HG03060 (cell line): ENCODE measurements around the gene SH3BGR.
"Not testable (repeated sequence)": the region's sequence is repeated elsewhere in the genome, so short reads cannot be mapped to it uniquely, and the experiment has no call there.

Source experiments
- ATAC-seq: cut with Tn5 transposase; IDR thresholded peaks from one replicate; pipeline ENCODE4 v1.9.1; 2021; ENCODE audit warnings: low read depth, moderate number of reproducible peaks; ENCODE audit not compliant: unreplicated experiment

The SH3BGR gene

DNA sequence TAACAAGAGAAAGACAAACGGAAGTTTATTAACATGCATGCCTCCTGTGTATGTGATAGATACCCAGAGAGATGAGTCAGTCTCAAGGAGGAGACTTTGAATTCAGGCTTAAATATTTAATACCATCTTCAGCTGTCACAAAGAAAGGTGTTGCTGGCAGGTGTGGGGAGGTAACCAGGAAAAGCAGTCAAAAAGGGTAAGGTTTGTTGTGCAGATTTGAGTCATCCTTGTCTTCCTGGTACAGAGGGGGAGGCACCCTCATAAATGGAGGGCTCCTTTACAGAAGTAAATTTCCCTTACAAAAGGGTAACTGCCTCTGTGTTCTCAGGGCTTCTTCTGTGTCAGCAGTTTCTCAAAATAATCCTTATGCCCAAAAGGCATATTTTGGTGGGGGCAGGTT, 85.8 kb downstream of the SH3BGR start:
- no peak for ATAC-seq

DNA sequence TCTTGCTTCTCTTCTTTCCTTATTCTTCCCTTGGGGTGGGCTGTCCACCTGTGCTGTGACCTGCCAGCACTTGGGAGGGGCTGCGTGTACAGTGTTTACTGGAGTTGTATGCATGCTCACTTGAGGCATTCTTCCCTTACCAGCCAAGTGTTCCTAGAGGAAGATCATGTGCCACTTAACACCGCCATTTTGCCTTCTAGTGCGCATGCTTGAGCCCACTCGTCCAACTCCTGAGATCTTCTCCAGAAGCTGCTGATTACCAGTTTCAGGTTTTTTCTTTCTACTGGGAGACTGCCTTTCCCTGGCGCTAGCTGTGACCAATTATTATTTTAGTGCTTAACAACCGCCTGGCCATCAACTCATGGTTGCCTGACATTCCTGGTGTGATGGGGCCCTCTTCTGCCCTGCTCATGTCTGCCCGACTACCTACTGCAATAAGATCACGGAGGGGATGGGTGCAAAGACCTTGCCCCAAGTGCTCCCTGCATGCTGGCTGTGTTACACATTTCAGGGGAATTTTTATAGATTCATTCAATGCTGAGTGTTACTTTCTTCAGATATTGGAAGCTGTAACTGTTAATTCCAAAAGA, 86.8 kb downstream of the SH3BGR start:
- no peak for ATAC-seq

DNA sequence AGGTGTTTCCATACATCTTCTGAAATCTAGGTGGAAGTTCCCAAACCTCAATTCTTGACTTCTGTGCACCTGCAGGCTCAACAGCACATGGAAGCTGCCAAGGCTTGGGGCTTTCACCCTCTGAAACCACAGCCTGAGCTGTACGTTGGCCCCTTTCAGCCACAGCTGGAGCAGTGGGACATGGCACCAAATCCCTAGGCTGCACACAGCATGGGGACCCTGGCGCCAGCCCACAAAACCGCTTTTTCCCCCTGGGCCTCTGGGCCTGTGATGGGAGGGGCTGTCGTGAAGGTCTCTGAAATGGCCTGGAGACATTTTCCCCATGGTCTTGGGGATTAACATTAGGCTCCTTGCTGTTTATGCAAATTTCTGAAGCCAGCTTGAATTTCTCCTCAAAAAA, 88.6 kb downstream of the SH3BGR start:
- not testable (repeated sequence) for ATAC-seq

DNA sequence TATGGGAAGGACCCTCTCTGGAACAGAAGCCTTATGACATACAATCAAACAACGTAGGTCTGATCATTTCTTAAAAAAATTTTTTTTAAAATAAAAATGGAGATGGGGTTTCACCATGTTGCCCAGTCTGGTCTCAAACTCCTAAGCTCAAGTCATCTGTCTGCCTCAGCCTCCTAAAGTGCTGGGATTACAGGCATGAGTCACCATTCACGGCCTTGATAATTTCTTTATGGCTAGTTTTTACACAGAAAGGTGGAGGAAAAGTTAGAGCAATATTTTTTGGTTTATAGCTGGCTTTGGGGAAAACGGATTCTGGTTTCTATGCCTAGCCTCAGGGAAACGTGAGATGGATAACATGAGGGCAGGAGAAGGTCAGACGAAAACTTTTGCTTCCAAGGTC, 91.0 kb downstream of the SH3BGR start:
- ATAC-seq = no peak

DNA sequence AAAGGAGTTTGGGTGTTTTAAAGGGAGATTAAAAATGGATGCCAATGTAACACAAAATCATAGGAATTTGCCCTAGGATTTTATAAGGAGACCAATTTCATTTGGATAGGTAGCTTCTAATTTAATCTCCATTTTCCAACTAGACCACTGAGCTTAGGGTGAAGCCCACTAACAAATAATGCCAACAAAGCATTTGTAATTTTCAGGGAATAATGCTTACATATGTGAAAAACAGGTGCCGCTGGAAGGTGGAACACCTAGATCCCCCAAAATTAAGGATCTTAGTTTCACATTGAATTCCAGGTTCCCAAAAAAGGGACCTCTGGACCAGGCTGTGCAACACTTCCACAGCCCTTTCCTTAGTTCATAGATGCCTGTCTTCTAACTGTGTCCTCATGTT, 94.8 kb downstream of the SH3BGR start:
- ATAC-seq = no peak

DNA sequence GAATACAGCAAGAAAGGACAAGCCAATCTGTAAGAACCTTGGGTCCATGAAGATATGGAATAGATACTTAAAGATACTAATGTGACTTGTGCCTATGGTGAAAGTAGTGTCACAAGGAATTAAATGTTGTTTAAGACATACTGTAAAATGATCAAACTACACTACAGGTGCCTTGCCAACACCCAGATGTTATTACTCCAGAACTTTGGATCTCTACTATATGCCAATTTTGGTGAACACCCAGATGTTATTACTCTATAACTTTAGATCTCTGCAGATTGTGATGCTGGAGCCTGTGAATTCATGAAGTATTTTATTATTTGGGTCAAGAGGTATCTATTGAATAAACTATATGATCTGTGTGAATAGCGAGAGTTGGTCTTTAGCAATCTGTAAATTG, 101.1 kb downstream of the SH3BGR start:
- no peak for ATAC-seq

DNA sequence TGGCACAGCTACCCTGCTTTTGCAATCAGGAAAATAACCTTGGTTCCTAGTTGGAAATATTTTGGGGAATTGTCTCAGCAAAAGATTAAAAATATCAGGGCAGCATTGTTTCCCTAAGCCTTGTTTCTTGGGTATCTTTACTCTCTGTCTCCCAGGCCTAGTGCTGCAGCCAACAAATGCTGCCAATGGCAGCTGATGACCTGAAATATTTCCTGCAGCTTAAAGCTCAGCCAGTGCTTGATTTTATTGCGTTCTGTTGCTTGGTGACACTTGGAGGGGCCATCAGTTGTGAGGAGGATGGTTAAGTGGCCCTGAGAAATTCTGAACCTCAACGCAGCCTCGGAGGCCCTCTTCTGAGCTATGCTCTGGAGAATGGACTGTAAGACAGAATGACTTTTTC, 101.6 kb downstream of the SH3BGR start:
- ATAC-seq = no peak

DNA sequence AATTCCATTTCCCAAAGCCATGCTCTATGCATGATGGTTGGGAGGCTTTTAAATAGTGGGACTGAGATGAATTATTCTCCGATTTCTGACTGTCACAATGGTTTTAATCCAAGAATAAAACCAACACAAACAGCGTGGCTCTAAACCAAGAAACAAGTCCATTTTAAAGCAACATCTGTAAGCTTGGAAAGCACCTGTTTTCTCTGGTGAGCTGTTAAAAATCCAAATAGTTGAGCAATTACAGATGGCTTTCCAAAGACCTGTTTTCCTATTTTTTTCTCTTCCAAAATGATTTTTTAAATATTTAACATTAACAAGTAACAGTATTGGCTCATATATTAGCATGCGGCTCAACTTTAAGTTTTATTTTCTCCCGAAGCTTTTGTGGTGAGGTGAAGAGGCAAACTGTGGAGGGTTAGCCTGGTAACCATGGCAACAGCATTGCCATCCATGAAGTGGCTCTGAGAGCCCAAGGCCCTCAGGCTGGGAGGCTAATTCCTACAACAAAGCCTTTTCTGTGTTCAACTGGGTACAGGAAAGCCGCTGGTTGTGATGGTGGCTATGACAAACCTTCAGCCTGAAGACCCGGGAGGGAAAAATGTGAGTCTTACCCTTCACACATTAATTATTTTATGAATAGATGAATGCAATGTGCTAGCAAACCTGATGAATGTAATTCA, 104.3 kb downstream of the SH3BGR start:
- ATAC-seq = no peak

DNA sequence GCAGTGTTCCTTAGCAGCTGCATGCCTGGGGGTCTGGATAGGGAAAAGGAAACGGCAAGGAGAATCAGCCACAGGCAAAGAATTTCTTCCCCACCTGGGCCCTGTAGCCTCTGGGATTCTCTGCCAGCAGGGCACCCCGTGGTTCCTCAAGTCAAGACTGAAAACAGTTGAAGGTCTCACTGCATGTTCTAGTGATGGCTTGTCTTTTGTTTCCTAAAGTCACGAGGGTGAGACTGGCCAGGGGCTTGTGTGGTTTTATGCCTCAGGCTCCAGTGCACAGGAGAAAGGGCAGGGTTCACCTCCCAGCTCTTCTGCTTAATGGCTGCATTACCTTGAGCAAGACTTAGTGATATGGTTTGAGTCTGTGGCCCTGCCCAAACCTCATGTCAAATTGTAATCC, 107.7 kb downstream of the SH3BGR start:
- no peak for ATAC-seq

DNA sequence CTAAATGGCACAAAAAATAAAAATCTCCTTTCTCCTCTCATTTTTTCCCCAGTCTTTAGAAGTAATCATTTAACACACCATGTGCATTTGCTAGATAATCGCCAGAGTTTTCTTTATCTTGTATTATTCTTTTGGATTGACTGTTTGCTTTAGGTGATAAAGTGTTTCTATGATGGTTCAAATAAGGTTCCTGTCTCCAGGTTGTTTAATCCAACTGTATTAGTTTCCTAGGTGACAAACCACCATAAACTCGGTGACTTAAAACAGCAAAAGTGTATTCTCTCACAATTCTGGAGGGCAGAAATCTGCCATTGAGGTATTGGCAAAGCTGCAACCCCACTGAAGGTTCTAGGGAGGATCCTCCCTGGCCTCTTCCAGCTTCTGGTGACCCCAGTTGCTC, 109.4 kb downstream of the SH3BGR start:
- ATAC-seq = no peak

DNA sequence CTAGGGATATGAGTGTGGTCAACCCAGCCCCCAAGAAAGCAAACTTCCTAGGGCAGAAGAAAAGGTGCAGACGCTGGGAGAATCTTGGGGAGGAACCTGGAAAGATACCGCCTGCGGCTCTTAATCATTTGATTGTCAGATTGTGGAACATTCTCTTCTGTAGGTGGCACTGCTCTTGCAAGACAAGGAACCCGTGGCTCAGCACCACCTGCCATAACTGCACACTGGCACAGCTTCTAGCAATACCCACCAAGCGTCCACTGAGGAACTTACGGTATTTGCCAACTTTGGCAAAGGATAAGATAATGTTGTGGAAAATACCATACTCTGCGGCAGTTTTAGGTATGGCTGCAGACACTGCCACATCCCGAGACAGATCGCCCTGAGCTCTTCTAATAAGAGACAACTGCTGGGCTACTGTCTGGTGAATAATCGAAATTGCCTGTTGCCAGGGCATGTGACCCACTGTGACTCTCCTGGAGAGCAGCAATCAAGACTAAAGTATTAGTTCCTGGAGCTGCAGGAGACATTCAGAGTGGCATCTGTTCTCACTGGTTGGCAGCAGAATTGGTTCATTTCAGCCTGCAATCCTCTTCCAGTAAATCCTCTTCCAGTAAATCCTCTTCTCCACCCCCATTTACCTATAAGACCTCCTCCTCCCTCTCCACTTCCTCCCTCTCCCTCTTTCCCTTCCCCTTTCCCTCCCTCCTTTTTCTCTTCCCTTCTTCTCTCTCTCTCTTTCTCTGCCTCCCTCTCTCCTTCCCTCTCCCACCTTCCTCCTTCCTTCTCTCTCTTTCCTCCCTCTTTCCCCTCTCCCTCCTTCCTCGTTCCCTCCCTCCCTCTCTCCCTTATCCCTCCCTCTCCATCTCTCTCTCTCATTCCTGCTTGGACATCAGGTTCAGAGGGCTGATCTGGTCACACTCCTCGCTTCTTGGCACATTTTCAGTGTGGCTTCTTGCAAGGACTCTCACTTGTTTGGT, 111.3 kb downstream of the SH3BGR start:
- ATAC-seq = no peak

DNA sequence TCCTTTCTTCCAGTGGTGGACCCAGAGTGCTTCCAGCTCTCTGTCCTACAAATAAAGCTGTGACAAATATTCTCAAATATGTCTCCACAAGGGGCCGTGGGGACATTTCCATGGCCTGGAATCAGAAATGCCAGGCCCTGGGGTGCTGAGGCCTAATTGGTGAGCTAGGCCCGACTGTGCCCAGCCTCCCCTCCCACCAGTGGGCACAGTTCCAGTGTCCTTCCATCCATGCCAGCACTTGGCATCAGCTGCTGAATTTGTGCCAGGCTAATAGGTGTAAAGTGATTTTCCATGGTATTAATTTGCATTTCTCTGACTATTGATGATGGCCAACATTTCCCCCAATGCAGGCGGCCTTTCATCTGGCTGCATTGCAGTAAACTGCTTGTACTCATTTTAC, 112.4 kb downstream of the SH3BGR start:
- no peak for ATAC-seq
